GM19328 (cell line): ENCODE results near the gene RPS26.
"Not testable (repeated sequence)": the region's sequence is repeated elsewhere in the genome, so short reads cannot be mapped to it uniquely, and the experiment has no call there.

ENCODE experiments used
- ATAC-seq: cut with Tn5 transposase; IDR thresholded peaks from one replicate; pipeline ENCODE4 v1.9.1; 2021; ENCODE audit warnings: mild to moderate bottlenecking, moderate library complexity; ENCODE audit not compliant: unreplicated experiment

The RPS26 gene

DNA sequence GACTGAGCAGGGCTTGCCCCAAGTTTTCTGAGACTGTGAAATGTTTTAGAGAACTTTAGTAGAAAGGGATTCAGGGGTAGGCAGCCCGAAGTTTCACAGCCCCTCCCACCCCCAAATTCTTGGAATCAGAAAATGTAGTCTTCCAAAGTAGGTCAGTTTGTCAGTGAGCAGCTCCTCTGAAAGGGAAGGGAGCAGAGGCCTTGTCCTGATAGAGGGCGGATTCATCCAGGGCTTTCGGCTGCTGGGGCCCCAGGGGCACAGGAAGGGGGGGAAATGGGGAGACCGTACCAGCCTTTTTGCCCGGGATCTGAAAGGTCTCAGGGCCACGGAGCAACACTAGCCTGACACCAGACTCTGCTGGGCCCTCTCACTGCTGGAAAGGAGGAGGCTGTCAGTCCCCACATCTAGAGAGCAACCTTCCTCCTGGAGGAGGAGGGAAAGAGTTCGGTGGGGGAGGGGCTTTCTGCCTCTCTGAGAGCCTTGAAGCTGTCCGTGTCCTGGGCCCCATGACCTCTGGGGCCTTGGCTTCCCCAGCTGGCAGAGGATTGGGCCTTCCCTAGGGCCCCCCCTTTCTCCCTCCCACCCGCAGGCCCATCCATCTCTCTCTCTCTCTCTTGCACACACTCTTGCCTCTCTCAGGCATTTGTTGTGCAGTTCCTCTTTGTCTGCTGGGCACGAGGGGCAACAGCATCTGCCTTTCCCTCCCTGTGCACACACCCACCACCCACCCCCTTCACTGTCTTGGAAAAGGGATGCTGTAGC is 21.1 kb upstream of the RPS26 start, which contains the start of gene IKZF4:
Gene IKZF4 (plus strand): TSS at position 621 of the 762 bp plus-strand sequence. CDS start 451 bp downstream, outside the sequence.
- ATAC-seq, result no peak

DNA sequence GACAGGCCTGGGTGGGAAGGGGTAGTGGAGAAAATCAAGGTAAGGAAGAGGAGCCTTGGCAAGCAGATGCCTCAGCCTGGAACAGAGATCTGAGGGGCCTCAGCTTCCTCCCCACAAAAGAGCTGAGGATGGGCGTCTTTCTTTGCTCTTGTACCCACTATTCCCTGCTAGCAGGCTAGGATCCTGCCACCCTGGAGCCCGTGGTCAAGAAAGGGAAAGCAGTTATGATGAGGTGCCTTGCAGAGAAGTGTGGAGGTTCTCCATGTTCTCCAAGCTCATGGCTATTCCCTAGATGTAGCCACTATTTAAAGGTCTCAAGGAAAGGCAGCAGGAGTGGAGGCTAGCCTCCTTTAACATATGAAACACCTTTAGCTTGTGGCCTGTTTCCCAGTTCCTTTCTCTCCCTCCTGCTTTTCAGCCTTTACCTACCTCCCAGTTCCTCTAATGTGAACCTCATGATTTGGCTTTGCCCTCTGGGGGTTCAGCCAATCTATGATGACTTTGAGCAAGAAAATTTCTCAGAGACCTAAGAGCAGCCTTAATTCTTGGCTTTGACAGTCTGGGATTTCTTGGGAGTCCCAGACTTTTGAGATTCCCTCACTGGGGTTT is 19.7 kb upstream of the RPS26 start:
- no peak for ATAC-seq

DNA sequence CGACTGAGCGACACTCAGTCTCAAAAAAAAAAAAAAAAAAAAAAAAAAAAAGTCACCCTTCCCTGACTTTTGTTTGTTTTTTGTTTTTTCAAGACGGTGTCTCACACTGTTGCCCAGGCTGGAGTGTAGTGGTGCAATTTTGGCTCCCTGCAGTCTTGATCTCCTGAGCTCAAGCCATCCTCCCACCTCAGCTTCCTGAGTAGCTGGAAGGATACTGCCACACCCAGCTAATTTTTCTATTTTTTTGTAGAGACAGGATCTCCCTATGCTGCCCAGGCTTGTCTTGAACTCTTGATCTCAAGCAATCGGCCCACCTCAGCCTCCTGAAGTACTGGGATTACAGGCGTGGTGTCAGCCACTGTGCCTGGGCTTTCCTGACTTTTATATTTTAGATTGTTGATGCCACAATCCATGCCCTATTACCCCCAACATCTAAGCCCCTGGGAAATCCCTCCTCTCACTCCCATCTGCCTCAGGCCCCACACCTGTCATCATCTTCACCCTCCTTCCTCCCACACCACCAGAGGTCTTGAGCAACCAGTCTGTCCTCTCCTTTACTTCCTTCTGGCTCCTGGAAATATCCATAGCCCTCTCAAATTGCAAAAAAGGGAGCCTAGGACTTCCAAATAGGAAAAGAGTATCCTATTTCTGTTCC is 13.1 kb upstream of the RPS26 start:
- ATAC-seq, result no peak

DNA sequence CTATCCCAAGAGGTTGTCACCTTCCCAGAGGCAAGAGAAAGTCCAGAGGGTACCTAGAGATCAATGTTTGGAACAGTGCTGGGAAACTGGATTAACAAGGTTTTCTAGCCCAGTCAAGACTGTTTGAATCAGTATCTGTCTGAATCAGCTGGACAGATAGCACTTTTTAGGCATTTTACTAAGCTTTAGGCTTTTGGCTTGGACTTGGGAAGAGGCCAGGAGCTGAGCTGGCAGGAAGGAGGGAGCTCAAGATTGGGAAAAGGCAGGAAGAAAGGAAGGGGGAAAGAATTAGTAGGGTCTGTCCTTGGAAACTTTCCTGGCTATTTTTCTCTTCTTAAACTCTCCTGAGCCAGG is 12.6 kb upstream of the RPS26 start:
- ATAC-seq, result no peak

DNA sequence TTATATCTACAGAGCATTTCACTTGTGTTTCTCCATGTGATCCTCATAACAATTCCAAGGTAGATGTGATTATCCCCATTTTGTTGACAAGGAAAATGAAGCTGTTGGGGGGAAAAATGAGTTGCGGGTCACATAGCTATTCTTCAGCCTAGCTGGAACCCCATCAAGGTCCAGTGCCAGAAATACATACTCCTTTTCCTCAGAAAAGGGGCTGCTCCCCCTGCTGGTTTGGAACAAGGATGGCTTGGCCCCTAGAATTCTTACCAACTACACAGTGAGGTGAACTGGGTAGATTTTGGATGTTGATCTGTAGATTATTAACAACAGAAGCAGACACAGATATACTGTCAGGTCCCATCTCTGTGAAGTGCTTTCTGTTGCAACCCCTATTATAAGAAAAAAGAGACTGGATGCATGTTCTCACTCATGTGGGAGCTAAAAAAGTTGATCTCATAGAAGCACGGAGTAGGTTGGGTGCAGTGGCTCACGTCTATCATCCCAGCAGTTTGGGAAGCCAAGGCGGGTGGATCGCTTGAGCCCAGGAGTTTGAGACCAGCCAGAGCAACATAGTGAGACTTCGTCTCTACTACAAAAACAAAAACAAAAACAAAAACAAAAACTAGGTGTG is 11.9 kb upstream of the RPS26 start:
- no peak for ATAC-seq

DNA sequence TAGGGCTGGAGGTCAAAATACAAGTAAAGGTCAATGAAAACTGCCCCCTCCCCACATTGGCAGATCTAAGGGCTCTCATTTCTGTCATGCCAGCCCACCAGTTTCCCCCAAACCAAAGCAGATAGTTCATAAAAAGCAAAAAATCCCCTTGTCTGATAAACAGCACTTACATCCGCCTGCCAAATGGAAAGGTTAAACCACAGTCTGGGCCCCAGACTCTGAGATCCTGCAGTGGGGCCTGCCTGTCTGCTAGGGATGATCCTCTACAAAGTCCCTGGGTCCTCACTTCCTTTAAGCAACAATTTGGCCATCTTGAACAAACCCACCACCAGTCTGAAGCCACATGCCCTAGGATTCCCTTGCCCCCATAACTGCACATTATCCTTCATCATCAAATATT is 9.7 kb upstream of the RPS26 start:
- no peak for ATAC-seq

DNA sequence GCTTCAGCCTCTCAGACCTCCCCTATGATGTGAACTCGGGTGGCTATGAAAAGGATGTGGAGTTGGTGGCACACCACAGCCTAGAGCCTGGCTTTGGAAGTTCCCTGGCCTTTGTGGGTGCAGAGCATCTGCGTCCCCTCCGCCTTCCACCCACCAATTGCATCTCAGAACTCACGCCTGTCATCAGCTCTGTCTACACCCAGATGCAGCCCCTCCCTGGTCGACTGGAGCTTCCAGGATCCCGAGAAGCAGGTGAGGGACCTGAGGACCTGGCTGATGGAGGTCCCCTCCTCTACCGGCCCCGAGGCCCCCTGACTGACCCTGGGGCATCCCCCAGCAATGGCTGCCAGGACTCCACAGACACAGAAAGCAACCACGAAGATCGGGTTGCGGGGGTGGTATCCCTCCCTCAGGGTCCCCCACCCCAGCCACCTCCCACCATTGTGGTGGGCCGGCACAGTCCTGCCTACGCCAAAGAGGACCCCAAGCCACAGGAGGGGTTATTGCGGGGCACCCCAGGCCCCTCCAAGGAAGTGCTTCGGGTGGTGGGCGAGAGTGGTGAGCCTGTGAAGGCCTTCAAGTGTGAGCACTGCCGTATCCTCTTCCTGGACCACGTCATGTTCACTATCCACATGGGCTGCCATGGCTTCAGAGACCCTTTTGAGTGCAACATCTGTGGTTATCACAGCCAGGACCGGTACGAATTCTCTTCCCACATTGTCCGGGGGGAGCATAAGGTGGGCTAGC is 7.0 kb upstream of the RPS26 start:
- ATAC-seq, result no peak

DNA sequence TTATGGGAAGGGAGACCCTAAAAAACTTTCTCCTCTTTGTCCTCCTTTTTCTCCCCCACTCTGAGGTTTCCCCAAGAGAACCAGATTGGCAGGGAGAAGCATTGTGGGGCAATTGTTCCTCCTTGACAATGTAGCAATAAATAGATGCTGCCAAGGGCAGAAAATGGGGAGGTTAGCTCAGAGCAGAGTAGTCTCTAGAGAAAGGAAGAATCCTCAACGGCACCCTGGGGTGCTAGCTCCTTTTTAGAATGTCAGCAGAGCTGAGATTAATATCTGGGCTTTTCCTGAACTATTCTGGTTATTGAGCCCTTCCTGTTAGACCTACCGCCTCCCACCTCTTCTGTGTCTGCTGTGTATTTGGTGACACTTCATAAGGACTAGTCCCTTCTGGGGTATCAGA is 4.6 kb upstream of the RPS26 start:
- ATAC-seq, result no peak

DNA sequence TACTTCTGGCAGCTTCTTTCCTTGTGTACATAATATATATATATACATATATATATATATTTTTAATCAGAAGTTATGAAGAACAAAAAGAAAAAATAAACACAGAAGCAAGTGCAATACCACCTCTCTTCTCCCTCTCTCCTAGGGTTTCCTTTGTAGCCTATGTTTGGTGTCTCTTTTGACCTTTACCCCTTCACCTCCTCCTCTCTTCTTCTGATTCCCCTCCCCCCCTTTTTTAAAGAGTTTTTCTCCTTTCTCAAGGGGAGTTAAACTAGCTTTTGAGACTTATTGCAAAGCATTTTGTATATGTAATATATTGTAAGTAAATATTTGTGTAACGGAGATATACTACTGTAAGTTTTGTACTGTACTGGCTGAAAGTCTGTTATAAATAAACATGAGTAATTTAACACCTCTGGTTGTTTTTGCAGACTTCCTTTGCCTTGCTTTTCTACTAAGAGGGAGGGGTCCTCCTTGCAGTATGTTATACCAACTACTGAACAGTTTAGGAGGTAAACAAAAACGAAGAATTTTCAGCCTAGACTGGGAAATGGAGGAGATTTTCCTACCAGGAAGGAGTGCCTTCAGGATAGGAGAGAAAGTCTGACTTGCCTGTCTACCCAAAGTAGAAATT is 3.6 kb upstream of the RPS26 start:
- ATAC-seq, result no peak

DNA sequence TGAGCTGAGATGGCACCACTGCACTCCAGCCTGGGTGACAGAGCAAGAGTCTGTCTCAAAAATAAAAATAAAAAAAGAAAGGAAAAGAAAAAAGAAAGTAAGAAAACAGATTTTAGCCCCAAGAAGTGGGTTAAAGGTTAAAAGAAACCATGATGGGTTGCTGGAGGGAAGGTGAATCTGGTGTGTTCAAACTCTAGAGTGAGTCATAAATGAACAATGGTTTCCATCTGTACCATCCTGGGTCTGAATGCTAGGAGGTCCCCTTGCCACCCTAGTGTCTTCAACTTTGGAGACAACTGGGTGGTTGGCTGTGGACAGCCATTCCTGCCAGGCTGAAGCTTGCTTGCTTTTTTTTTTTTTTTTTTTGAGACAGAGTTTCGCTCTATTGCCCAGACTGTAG is 1.6 kb upstream of the RPS26 start:
- no peak for ATAC-seq

DNA sequence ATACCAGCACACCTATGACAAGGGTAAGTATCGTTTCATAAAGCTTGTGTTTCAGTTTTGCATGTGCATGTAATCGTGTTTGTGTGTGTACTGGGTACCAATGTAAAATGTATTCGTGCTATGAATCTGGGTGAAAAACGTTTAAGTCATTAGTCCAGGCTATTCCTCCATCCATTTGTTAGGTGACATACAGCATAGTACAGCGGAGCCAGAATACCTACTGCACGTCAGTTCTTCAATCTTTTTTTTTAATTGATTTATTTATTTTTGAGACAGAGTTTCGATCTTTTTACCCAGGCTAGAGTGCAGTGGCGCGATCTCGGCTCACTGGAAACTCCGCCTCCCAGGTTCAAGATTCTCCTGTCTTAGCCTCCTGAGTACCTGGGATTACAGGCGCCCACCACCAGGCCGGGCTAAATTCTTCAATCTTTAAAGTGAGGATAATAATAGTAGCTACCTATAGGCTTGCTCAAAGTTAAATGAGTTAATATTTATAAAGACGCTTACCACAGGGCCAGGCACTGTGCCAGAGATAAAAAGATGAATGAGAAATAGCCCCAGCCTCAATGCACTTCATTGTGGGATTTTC is 661 bp upstream of the RPS26 start:
- no peak for ATAC-seq

DNA sequence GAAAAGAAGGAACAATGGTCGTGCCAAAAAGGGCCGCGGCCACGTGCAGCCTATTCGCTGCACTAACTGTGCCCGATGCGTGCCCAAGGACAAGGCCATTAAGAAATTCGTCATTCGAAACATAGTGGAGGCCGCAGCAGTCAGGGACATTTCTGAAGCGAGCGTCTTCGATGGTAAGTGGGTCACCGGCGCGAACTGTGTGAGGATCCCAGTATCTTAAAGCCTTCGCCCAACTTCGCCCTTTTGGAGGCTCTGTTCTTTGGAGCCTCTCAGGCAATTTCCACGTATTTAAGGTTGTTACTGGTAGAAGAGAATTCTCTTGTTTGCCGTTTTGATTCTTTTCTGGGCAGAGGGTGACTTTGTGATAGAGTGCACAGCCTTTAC is 704 bp downstream of the RPS26 start:
- not testable (repeated sequence) for ATAC-seq

DNA sequence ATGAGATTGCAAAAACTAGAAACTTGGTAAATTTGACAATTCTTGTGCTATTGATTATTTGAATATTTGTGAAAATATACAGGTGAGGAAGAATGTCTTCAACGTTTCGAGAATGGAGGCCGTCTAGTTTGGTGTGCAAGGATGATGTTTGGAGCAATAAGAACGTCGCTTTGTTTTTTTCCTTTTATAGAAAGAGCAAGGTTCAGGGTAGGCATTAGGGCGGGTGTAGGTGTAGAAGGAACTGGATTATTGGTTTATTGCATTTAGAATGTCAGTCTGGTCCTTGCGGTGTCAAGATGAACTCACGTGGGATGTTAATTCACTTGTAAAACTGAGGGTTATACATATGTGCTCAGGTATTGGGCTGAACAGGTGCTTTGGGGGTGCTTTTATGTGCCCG is 1.1 kb downstream of the RPS26 start:
- no peak for ATAC-seq

DNA sequence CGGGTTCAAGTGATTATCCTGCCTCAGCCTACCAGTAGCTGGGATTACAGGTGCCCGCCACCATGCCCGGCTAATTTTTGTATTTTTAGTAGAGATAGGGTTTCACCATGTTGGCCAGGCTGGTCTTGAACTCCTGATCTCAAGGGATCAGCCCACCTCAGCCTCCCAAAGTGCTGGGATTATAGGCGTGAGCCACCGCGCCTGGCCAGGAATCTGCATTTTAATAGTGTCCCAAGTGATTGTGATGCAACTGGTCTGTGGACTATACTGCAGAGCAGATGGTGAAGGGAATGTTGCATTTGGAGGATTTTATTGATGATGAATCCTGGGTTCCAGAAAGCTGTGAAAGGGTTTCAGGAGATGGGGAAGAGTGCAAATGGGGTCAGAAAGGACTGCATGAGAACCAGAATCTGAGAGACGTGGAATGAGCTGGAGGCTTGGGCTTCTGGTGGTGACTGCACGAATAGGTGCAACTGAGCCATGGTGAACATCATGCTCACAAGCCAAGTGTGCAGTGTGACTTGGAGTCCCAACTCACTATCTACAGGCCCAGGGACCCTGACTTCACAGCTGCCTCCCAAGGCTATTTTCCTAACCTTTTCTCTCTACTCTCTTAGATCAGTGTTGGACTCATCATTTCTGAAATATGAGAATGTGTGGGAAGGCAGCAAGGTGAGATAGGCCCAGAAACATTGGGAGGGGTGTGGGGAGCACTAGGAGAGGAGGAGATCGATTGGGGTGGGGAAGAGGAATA is 4.5 kb downstream of the RPS26 start:
- no peak for ATAC-seq

DNA sequence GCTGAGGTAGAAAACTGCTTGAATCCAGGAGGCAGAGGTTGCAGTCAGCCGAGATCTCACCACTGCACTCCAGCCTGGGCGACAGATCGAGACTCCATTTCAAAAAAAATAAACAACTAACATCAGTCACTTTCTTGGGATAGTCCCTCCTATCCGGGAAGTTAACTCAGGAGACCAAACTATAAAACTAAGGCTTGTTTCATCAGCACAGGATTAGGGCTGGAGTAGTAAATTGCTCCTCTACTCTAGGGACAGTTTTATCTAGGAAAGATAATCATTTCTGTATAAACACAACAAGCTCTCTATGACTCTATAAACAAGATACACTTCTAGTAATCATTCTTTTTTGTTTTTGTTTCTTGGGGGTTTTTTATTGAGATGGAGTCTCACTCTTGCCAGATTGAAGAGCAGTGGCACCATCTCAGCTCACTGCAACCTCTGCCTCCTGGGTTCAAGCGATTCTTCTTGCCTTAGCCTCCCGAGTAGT is 11.7 kb downstream of the RPS26 start:
- no peak for ATAC-seq

DNA sequence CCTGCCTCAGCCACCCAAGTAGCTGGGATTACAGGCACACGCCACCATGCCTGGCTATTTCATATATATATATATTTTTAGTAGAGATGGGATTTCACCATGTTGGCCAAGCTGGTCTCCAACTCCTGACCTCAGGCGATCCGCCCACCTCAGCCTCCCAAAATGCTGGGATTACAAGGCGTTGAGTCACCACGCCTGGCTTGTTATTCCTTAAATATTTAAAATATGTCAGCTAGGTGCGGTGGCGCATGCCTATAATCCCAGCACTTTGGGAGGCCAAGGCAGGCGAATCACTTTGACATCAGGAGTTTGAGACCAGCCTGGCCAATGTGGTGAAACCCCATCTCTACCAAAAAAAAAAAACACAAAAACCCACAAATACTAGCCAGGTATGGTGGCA is 18.2 kb downstream of the RPS26 start:
- not testable (repeated sequence) for ATAC-seq

DNA sequence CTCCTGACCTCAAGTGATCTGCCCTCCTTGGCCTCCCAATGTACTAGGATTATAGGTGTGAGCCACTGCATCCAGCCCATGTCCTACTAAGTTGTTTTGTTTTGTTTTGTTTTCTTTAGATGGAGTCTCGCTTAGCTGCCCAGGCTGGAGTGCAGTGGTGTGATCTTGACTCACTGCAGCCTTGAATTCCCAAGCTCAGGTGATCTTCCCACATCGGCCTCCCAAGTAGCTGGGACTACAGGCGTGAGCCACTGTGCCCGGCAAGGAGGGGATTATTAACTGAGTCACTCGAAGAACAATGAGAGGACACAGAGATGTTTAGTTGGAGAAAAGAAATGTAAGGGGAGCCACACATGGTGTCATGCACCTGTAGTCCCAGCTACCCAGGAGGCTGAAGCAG is 20.3 kb downstream of the RPS26 start:
- ATAC-seq, result no peak

DNA sequence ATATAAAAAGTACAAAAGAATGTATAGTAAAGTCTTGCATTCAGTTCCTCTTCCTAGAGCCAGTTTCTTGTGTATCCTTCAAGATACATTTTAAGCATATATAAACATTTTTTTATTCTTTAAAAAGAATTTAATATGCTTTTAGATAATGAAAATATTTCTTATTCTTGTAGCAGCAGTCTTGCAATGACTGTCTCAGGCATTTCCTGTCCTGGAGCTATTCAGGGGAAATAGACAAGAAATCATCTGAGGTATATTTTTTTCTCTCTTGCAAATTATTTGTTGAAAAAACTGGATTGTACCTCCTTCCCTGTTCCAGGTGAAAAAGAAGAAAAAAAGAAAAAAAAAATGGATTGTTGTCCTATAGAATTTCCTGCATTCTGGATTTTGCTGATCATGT is 21.3 kb downstream of the RPS26 start:
- ATAC-seq, result no peak

DNA sequence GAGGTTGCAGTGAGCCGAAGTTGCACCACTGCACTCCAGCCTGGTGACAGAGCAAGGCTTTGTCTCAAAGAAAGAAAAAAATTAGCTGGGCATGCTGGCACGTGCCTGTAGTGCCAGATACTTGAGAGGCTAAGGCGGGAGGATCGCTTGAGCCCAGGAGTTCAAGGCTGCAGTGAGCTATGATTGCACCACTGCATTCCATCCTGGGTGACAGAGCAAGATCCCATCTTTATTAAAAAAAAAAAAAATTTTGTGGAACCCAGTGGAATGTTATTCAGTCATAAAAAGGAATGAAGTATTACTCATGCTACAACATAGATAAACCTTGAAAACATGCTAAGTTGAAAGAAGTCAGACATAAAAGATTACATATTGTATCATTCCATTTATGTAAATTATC is 29.9 kb downstream of the RPS26 start:
- no peak for ATAC-seq
